Pancreas (tissue), 10 donors: ENCODE results near the gene VEGFA. TPM values are rescaled to one million over a fixed set of nuclear protein-coding genes. Genes with fewer than 3 reads are reported as not detected.

Experiments
- ATAC-seq, 4 donors: fragments of 200-7000 bp; cut with Tn5 transposase; one replicate each; pipeline versions ENCODE4 v1.8.0 to v1.9.1; 2020; ENCODE audit warnings: mild to moderate bottlenecking in 4 of 4, moderate library complexity in 4 of 4
- DNase-seq, 6 donors: peaks; one replicate each; pipeline ENCODE4 v3.0.0-alpha.2; 2020
- FAIRE-seq: peaks from 2 replicates; lab custom pipeline; 2012; peaks lifted over from hg19 to GRCh38; lab: Jason Lieb, UNC
- H3K27ac ChIP-seq, 4 donors: fragments of 200-600 bp; sonication (generic); 1 replicate in 3 of 4; 2 replicates in 1 of 4; pipeline versions ENCODE4 v1.5.0 to v1.8.0; 2020
- H3K27me3 ChIP-seq, 4 donors: fragments of 200-600 bp; one replicate each; pipeline ENCODE4 v1.8.0; 2021
- H3K36me3 ChIP-seq, 3 donors: fragments of 200-600 bp; sonication (generic) in 1 of 3; one replicate each; pipeline versions ENCODE4 v1.5.0 to v1.8.0; 2020 to 2021
- H3K4me1 ChIP-seq, 3 donors: fragments of 200-600 bp; one replicate each; pipeline ENCODE4 v1.8.0; 2021
- H3K4me3 ChIP-seq, 4 donors: fragments of 200-600 bp; sonication (generic) in 2 of 4; one replicate each; pipeline versions ENCODE4 v1.5.0 to v1.8.0; 2020 to 2021
- H3K9me3 ChIP-seq, 4 donors: fragments of 200-600 bp; one replicate each; pipeline ENCODE4 v1.8.0; 2021
- CTCF ChIP-seq, 4 donors: fragments of 200-600 bp; sonication (generic) in 3 of 4; IDR thresholded peaks; one replicate each; pipeline versions ENCODE4 v1.5.0 to v1.8.0; 2021; ENCODE audit warnings: antibody characterized with exemption in 4 of 4
- WGBS, 2 donors: extraction: QIAGEN DNeasy Blood & Tissue Kit; methylation state at CpG; one replicate each; pipeline ENCODE4 v1.1.7; 2013; 5-methylcytosine and 5-hydroxymethylcytosine counted together
- intact Hi-C, 3 donors: fragments of 100-400 bp; cut with DNase I; formaldehyde crosslinking; loops; one replicate each; pipeline versions ENCODE4 v1.11.1 to v1.14.2; 2022
- polyA plus RNA-seq, 2 donors: library from polyadenylated mRNA; stranded (reverse); fragments of 200-250 nt; gene quantifications; one replicate each; pipeline ENCODE4 v1.2.3, GENCODE V29; 2013
- total RNA-seq, 6 donors: library from RNA; stranded (reverse); fragmentation: NEBNext Ultra II Directional in 4 of 6; extraction: Animal tissue kit (Norgen Biotek cat#: 25700) in 4 of 6; gene quantifications; one replicate each; pipeline versions ENCODE4 v1.2.1 to v1.2.4, GENCODE V29; 2021 to 2023
- donor health status: healthy with polysubstance abuse.
- donor health status: DM: no; HTN: no; CAD: no; lungs with moderate emphysema.
- donor health status: DM: no; HTN: no; CAD: no.
- donor health status: control.
- donor health status: control.
- donor health status: Bipolar disorder and iron deficiency.
- donor health status: DM: yes; HTN: yes; CAD: no.
- donor health status: DM: no; HTN: no; CAD: no.
- donor health status: DM: no; HTN: no; CAD: no.
- donor health status: DM: yes; HTN: yes; CAD: no.

VEGFA gene
- total and polyA plus RNA-seq, 8 donors = 55.2 to 206 (median 91.5) TPM

GRCh38 chr6:43775535-43775885, 5.5 kb downstream of the VEGFA start:
- H3K4me1 ChIP-seq = peaks cover 37 to 44% (median 43%) of the 10 kb centered on the region in 3 donors
- no peak for DNase-seq
- no peak for ATAC-seq
- peaks cover 6 to 25% (median 17%) of the 10 kb centered on the region in 3 donors for H3K36me3 ChIP-seq
- H3K4me3 ChIP-seq = peak overlapping the region in 1 of 4 donors; percentile 96
- no peak for TF ChIP-seq CTCF (IDR thresholded peaks at IDR 0.05)
- H3K27ac ChIP-seq = peak overlapping the region in 3 of 4 donors; percentile 28 to 100 (median 98)
- H3K9me3 ChIP-seq = no peaks in the 10 kb centered on the region
- 27 to 32% methylated on average over 4 of the region's 4 CpGs for WGBS, 2 donors
- H3K27me3 ChIP-seq = no peaks in the 10 kb centered on the region
- no peak for FAIRE-seq
- intact Hi-C loops = no loop called here

GRCh38 chr6:43776115-43776798, 6.2 kb downstream of the VEGFA start:
- peak in 4 of 6 donors; percentile 66 to 79 (median 77) for DNase-seq
- peak; percentile 4 to 49 (median 28) for ATAC-seq
- 19 to 27% methylated on average over 8 of the region's 8 CpGs for WGBS, 2 donors
- Histone ChIP-seq H3K27ac (peak overlapping the region; percentile 31 to 100 (median 80)), H3K4me3 (no peak overlapping the region), H3K9me3 (no peaks in the 10 kb centered on the region), H3K36me3 (peaks cover 6 to 33% (median 21%) of the 10 kb centered on the region in 3 donors), H3K27me3 (no peaks in the 10 kb centered on the region), H3K4me1 (peaks cover 37 to 44% (median 44%) of the 10 kb centered on the region in 3 donors)
- intact Hi-C loops = no loop called here
- TF ChIP-seq CTCF (IDR thresholded peaks at IDR 0.05) = no peak
- no peak for FAIRE-seq

GRCh38 chr6:43776799-43777776, 7.1 kb downstream of the VEGFA start:
- H3K36me3 ChIP-seq = peaks cover 6 to 40% (median 22%) of the 10 kb centered on the region in 3 donors
- peak in 3 of 6 donors; percentile 4 to 25 (median 24) for DNase-seq
- intact Hi-C loops = no loop called here
- TF ChIP-seq CTCF (IDR thresholded peaks at IDR 0.05) = no peak
- H3K27me3 ChIP-seq = no peaks in the 10 kb centered on the region
- H3K4me1 ChIP-seq = peaks cover 41 to 53% (median 48%) of the 10 kb centered on the region in 3 donors
- H3K27ac ChIP-seq = peak overlapping the region; percentile 31 to 100 (median 80)
- no peaks in the 10 kb centered on the region for H3K9me3 ChIP-seq
- no peak for FAIRE-seq
- 71 to 80% methylated on average over 18 of the region's 18 CpGs for WGBS, 2 donors
- ATAC-seq = no peak
- H3K4me3 ChIP-seq = no peak overlapping the region

GRCh38 chr6:43778131-43778855, 8.3 kb downstream of the VEGFA start:
- ATAC-seq (no peak), FAIRE-seq (no peak), DNase-seq (peak in 1 of 6 donors; percentile 50)
- 35 to 37% methylated on average over 4 of the region's 4 CpGs for WGBS, 2 donors
- H3K27me3 ChIP-seq = no peaks in the 10 kb centered on the region
- TF ChIP-seq CTCF (IDR thresholded peaks at IDR 0.05) = no peak
- peaks cover 45 to 58% (median 54%) of the 10 kb centered on the region in 3 donors for H3K4me1 ChIP-seq
- peak overlapping the region in 1 of 4 donors; percentile 7 for H3K27ac ChIP-seq
- intact Hi-C loops = no loop called here
- H3K36me3 ChIP-seq = peaks cover 6 to 52% (median 22%) of the 10 kb centered on the region in 3 donors
- H3K4me3 ChIP-seq = no peak overlapping the region
- H3K9me3 ChIP-seq = no peaks in the 10 kb centered on the region
